Measurements from ENCODE around the gene CCDC152.

Gene CCDC152

DNA sequence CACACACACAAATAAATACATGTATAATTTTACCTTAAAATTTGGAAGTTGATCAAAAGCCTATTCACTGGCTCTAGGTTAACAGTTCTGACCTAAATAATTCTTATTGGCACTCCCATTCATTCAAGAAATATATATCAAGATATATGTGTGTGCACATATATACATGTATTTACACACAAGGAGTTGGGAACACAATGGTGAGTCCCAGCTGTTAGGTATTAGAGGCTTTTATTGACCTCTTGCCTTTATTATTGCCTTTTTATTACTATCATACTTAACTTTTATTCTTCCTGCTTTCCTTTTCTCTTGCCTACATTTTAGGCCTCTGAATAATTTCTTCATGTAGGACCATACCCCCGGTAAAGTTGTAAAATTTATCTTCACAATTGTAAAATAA lies 25.0 kb downstream of the CCDC152 start:
- no peak for DNase-seq (ENCODE audit: low spot score)

DNA sequence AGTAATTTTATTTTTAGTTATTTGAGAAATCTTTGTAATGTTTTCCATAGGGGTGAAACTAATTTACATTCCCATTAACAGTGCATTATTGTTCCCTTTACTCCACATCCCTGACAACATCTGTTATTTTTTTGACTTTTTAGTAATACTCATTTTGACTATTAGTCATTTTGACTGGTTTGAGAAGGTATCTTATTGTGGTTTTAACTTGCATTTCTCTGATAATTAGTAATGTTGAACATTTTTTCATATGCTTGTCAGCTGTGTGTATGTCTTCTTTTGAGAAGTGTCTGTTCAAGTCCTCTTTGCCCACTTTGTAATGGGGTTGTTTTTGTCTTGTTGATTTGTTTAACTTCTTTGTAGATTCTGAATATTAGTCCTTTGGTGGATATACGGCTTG lies 27.5 kb downstream of the CCDC152 start:
- DNase-seq (ENCODE audit: low spot score), result no peak

DNA sequence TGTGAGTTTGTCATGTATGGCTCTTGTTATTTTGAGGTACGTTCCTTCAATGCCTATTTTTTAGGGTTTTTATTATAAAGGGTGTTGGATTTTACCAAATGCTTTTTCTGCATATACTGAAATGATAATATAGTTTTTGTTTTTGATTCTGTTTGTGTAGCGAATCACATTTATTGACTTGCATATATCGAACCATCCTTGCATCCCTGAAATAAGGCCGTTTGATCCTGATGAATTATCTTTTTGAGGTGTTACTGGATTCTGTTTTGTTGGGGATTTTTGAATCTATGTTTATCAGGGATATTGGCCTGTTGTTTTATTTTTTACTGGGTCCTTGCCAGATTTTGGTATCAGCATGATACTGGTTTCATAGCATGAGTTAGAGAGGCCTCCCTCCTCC lies 29.1 kb downstream of the CCDC152 start:
- DNase-seq (ENCODE audit: low spot score), result no peak

DNA sequence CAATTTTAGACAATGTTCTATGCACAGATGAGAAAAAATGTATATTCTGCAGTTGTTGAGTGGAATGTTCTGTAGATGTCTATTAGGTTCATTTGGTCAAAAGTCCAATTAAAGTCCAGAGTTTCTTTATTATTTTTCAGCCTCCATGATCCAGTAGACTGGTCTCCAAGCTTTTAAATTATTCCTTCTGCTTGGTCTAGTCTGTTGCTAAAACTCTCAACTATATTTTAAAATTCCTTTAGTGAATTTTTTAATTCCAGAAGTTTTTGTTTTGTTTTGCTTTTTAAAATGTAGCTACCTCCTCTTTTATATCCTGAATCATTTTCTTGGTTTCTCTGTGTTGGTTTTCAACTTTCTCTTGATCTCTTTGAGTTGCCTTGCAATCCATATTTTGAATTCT lies 30.5 kb downstream of the CCDC152 start:
- DNase-seq (ENCODE audit: low spot score), result no peak

DNA sequence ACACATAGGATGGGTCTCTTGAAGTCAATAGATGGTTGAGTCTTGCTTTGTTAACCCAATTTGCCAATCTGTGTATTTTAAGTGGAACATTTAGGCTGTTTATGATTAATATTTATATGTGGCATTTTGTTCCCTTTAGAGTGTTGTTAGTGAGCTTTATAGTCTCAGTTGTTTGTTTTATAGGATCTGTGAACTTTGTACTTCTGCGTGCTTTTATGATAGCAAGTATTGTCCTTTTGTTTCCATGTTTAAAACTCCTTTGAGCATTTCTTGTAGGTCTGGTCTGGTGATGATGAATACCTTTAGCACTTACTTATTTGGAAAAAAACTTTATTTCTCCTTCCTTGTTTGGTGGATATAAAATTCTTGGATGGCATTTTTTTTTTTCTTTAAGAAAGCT lies 31.2 kb downstream of the CCDC152 start:
- no peak for DNase-seq (ENCODE audit: low spot score)

DNA sequence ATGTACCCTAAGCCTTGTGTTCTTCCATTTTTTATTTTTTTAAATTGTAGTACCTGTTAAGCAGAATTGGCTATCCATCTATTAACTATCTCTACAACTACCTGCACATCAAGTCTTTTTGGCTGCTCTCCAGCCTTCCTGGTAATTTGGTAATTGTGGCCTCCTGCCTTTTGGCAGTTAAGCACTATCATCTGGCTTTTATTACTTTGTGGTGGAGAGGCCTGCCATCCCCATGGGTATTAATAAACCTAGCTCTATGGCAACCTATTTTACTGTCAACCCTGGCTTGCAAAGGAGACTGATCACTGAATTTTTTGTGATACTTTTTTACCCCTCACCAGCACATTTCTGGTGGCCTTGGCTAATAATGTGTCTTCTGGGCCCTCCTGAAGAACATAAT lies 34.5 kb downstream of the CCDC152 start:
- DNase-seq (ENCODE audit: low spot score), result no peak

DNA sequence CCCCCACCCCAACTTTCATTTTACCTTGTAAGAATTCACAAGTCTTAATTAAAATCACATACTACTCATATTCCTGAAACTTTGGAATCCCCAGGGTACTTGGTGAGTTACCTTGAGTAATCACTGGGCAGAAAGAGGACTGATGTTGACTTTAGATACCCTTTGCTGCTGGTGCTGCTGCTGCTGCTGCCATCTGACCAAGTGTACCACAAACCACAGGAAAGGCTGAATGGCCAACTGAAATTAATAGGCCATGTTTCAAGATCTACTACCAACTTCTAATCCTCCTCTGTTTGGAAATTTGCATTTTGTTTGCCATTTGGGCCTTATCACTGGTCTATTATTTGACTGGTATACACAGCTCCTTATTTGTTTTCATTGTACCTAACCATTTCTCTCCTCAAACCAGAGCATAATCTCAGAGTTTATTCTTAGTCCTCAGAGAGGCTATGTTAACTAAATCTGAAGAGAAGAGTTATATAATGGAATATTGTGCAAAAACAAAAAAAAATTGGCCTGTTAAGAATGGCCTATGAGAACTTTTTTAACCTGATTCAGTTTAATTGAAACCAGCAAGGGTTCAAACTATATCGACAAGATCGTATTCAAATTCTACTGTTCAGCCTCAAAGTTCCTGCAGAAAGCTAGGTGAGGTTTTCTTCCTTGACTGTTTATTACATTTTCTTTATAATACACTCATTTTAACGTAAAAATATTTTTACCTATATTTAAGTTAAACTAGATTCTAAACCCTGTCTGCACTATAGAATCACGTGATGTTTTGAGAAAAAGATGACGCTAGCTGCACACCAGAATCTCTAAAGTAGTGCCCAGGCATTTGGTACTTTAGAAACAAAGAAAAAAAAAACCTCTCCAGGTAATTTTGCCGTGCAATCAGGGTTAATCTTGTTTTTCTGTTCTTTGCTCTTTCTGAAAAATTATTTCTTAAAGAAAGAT lies 41.9 kb downstream of the CCDC152 start:
- no peak for DNase-seq (ENCODE audit: low spot score)

DNA sequence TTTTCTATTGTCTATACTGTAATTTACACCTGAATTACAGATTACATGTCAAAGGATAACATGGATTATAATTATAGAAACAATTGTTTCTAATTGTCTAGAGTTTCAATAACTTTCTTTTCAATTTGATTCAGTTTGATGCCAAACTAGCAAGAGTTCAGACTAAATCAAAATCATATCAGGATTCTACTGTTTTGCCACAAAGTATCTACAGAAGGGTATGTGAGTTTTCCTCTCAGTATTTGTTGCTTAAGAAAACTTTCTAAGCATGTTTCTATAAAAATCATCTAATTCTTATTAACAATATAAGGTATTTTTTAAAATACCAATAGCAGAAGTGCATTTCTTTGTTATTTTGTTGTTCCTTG lies 42.6 kb downstream of the CCDC152 start:
- DNase-seq (ENCODE audit: low spot score), result no peak

DNA sequence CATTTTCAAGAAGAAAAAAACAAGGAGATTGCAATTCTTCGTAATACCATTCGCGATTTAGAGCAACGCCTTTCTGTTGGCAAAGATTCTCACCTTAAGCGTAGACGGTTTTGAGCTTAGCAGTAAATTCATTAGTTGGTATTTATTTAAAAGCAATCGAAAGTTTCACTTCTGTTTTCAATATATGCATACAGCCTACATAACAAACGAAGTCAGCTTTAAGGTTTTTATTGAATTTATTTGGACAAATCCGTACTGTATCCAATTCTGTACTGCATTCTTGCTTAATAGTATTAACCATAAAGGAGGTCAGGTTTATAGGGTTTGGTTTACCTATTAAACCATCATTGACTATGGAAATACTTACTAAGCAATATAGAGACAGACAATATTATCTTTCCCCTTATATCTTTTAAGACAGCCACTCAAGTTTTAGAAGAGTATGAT lies 43.1 kb downstream of the CCDC152 start:
- DNase-seq (ENCODE audit: low spot score), result no peak

DNA sequence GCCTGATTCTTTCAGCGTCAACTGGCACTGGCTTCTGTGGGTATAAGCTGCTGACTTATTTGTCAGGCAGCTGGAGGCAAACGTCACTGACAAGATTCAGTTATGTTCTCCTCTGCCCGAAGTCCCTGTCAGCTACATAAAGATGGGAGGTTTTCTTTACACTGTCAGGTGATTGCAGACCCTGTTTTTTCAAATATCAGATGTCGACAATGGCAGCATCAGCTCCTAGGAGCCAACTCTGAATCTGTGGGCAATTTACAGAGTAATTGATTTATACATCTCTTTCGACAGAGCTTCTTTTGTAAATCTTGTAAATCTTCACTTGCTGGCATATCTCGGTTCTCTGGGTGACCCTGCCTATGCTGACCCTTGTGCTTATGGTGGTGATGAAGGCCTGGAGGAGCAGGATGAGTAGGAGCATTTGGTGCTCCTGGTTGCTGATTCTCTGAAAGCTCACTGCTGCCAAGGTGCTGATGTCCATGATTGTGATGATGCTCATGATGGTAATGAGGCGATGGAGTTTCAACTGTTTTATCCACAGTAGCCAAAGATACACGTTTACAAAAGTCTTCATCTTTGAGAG lies 44.2 kb downstream of the CCDC152 start:
- DNase-seq (ENCODE audit: low spot score), result no peak

DNA sequence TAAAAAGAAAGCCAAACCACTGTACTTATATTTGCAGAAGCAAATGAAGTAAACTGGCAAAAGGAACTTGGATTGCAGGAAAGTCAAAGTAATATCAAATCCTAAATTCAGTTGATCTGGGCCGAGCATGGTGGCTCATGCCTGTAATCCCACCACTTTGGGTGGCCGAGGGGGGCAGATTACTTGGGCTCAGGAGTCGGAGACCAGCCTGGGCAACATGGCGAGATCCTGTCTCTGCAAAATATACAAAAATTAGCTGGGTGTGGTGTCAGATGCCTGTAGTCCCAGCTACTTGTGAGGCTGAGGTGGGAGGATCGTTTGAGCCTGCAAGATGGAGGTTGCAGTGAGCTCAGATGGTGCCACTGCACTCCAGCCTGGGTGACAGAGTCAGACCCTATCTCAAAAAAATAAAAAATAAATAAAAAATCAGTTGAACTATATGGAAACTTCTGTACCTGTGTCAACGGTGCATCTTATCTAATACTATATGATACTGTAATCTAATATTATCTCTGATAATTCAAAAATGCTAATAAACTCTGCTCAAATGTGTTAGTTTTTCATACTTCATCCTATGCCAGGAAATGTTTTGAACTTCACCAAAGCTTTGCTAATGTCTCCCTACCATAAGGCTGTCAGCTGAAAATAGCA lies 45.0 kb downstream of the CCDC152 start:
- DNase-seq (ENCODE audit: low spot score), result no peak

DNA sequence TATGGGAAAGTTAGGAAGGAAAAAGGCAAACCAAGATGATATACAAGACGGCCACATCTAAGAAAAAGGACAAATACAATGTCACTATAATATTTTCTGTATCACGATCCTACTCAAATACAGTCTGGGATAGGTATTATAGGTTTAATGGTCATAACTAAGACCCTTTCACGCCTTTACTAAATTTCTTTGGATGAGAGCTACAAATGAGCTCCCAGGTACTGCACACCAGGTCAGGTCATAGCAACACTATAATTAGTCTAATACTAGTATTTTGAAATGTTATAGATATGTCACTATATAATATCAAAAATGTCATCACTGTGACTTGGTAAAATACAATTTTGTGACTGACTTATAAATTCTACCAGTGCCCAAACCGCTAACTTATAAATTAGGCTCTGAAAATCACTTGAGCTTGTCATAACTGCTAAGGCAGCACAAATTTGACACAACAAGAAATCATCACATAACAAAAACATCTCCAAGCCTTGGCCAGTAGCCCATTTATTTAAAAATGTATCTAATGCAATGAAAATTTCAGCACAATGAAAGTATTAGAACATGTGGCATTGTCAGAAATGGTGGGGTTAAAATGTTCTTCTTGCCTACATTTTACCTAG lies 48.2 kb downstream of the CCDC152 start:
- DNase-seq (ENCODE audit: low spot score), result no peak

DNA sequence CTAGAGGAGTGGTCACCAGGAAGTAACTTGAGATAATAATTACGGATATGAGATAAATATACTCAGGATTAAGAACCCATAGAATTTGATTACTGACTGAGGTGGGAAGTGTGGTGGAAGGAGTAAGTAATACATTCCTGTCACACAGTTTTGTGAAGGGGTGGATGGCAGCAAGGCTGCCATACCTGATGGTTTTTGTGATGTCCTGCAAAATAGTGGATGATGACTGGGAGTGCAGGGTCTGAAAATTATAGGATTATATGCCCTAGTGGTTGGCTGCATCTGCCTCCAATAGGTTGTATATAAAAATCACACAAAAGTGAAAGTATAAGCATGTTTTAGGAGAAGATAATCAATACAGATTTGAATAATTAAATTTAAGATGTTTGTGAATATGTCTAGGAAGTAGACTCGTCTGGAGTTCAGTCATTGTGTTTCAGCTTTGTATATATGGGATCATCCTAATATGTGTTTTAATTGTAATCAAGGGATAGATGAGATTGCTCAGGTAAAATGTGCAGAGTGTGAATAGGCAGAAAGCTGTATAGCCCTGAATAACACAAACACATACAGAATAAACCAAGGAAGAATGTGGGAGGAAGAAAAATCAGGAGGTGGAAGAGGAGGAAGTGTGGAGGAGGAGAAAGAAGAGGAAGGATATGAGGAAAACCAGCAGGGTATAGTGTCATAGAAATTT lies 49.5 kb downstream of the CCDC152 start:
- DNase-seq (ENCODE audit: low spot score), result no peak

DNA sequence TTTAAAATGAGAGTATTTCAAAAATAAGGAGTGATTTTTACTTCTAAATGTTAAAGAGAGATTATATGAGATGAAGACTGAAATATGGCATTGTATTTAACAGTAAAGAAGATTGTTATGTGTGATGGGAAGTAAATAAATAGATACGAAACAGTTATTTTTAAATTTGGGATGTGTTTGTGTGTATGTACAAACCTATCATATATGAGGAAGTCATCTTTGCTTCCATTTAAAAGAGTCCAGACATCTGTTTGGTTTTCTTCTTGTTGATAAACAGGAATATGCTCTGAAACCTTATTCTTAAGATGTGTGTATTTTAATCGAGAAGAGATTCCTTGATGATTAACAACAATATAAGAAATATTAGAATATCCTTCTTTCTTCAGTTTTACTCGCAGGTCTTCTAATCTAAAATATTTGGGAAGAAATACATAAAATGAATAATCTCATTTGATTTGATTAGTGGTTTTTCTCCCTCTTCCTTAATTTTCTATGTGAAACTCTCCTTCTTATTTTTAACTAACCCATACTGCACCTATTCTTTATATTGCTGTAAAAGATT lies 50.2 kb downstream of the CCDC152 start:
- DNase-seq (ENCODE audit: low spot score), result no peak

DNA sequence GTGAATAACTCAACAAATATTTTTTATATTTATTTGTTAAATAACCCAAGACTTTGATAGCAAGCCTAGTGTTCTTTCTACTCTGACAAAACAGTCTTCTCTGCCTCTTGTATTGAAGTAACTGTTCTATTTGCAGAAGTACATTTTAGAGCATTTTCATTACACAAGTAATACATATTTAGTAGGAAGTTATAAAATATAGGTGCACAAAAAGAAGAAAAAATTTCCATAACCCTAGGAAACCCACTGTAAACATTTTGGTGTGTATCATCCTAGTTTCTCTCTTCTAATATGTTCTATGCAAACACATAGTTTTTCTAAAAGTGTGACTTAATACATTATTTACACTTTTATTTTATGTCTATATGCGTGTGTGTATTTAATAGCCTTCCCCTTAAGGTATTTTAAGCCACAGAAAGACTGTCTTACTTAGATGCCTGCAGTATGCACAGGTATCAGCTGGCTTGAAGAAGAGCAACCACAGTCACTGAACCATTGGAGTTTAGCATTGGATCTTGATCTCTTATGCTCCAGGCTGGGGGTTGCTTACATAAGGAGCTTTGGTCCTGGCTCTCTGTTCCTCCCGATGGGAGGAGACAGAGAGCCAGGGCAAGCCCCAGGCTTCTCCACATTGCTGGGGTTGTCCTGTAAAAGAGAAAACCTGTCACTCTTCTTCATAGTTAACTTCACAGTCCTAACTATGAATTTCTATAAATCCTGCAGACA lies 51.3 kb downstream of the CCDC152 start:
- no peak for DNase-seq (ENCODE audit: low spot score)

DNA sequence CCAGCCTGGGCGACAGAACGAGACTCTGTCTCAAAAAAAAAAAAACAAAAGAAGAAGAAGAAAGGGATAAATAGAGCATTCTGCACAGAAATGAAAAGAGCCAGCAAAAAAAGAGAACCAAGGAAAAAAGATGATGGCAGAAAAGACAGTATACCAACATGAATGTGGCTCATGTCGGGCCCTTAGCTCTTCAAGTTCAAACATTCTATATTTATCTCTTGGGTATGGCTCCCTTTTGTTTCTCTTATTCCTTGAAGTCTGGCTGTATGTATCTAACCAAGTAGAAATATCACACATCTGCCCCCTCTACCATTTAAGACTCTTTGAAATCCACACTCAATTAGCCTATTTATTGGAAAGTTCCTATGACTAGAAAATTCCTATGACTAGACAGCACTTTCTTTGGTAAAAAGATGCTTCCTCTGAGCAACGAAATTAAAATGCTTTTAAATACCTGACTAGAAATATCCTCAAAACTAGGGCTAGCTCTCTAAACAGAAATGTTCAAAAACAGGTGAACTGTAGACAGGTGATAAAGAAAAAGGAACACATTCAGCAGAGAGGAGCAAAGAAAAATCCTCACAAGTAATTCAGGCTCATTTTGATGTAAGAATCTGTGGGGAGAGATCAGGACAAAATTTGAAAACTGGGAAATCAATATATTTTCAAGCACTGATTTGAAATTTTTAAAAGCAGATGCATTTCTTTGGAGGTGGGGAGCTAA lies 52.4 kb downstream of the CCDC152 start:
- DNase-seq (ENCODE audit: low spot score), result no peak

DNA sequence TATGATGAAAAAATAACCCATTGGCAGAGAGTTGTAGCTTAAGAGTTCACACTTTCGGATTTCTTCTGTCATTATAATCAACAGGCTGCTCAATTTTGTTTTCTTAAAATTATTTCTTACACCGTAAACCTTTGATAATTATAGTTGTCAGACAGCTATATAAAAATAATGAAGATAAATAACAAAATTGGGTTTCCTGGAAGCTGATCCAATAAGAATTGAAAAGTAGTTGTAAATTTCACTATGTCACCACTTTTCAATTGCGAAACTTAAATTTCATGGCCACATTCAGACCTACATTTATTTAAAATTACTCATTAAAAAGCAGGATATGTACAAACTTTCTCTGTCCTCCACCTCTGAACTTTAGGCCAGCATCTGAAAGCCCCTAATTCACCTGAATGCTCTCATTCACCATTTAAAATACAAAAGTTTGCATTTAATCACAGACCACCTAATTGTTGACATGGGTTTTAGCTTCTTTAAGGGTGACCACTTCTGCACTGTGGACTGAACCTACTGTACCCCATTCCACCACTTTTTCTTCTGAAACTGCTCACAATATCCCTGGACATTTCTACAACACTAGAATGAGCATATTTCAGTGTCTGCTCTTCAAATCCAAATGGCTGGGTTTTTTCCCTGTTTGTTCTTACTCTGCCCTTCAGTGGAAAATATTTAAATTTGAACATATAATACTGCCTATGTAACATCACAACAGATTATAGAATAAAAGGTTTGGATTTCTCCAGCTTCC lies 54.4 kb downstream of the CCDC152 start:
- DNase-seq (ENCODE audit: low spot score), result no peak

DNA sequence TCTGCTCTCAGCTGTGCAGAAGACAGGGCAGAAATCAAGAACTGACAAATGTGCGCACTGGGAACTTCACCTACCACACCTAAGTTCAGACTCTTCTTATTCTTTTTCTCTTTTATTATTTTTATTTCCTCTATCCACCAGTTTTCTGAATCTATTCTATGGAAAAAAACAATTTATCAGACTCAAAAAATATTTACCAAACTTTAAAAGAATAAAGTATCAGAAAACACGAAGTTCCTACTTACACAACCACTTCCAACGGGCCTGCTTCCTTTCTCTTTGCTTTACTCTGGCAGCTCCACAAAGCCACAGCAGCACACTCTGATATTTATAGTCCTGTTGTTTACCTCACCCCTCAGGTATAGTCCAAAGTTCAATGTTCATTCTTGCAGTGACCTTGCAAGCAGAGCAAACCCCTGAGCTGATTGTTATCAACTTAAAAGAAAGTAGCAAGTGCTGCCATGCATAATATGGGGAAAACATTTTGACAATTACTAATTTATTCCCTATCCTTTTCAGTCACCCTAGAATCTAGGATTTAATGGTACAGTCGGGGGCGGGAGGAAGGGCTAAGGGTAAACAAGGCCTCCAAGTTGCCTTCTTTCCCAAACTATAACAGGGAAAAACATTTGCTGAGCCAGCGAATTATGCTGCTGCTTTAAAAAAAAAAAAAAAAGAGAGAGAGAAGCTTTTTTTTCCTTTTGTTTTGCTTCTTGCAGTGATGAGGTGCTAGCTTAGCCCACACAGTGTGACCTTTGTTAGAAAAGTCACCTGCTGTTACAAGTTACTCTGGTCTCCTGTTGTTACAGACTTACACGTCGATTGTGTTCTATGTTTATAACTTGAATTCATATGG lies 55.2 kb downstream of the CCDC152 start, which contains the start of gene SELENOP:
SELENOP (minus strand) TSS at position 302 of the 856 bp plus-strand sequence. CDS start 3,539 bp downstream, outside the sequence.
- DNase-seq (ENCODE audit: low spot score), result no peak

All from RKO (cell line).